Right lung (tissue), 10 donors: ENCODE results near the gene VN1R5. TPM values are rescaled to one million over a fixed set of nuclear protein-coding genes. Genes with fewer than 3 reads are reported as not detected.
A peak's percentile ranks its signal among the peaks of the same experiment; 100 is the strongest.
"Not testable (repeated sequence)": the region's sequence is repeated elsewhere in the genome, so short reads cannot be mapped to it uniquely, and the experiment has no call there.

ENCODE experiments used
- DNase-seq, 2 donors: peaks; one replicate each; pipeline ENCODE4 v3.0.0-alpha.2; 2013
- long read RNA-seq, 8 donors: transcript quantifications; one replicate each; lab custom pipeline, GENCODE V29; 2026
- polyA plus RNA-seq, 5 donors: library from polyadenylated mRNA; unstranded; fragments of 120-200 nt; gene quantifications; one replicate each; pipeline versions ENCODE4 v1.2.1 to v1.2.3, GENCODE V29; 2013; ENCODE audit warnings: inconsistent platforms in 1 of 5, low replicate concordance in 1 of 5; ENCODE audit not compliant: insufficient read length in 5 of 5, insufficient read depth in 1 of 5

VN1R5 gene
- polyA plus RNA-seq: under 1 TPM in 1 of 5 donors, not detected in 4; 0.09 TPM
- long read RNA-seq, donor 1: 0 reads
- long read RNA-seq, donor 2: 0 reads
- long read RNA-seq, donor 3, partial matches to known transcripts: 0 of 1 reads
- long read RNA-seq, donor 3, other reads (novel, unspliced or antisense): 0 of 1 reads
- long read RNA-seq, donor 4: 0 reads
- long read RNA-seq, donor 5: 0 reads
- long read RNA-seq, donor 6: 0 reads
- long read RNA-seq, donor 7: 0 reads
- long read RNA-seq, donor 8: 0 reads

DNA sequence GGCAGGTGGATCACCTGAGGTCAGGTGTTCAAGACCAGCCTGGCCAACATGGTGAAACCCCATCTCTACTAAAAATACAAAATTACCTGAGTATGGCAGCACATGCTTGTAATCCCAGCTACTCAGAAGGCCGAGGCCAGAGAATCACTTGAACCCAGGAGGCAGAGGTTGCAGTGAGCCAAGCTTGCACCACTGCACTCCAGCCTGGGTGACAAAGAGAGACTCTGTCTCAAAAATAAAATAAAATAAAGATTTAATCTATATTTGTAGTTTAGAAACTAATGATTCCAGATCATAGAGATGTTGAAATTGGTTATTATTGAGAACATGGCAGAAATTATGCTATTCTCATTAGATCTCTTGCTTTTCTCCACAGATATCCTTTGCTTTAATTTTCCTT is at the start of gene VN1R5:
TSS of gene VN1R5 (plus strand) at position 301 of the 400 bp plus-strand sequence.
- DNase-seq: not testable (repeated sequence)

DNA sequence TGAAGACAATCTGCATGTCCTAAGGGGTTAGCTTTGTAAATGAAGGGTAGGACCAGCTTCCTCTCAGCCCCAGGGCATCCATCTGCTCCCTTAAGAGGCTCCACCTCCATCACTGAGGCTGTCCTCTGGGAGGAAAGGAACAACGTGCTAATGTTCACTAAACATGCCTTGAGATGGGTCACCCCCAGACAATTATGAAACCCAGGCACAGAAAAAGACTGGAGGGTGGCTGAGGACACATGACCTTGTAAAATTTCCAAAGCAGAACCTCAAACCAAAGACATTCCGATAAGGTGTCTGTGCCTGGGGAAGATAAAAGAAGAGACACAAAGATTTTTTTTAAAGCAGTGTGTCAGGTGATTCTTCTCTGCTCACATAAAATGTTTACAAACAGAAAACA is 46.5 kb upstream of the VN1R5 start:
- no peak for DNase-seq

DNA sequence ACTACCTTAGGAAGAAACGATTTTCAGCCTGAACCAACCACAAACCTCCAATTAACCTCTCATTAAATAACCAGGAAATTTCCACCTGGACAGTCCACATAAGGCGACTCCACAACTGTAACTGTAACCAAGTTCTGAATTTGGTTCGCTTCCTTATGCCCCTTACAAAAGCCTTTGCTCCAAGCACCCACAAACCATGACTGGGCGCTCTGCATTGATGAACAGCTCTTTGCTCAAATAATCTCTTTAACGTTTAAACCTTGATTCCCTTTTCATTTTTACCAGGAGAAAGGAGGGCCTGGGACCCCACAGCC is 45.9 kb upstream of the VN1R5 start:
- no peak for DNase-seq

DNA sequence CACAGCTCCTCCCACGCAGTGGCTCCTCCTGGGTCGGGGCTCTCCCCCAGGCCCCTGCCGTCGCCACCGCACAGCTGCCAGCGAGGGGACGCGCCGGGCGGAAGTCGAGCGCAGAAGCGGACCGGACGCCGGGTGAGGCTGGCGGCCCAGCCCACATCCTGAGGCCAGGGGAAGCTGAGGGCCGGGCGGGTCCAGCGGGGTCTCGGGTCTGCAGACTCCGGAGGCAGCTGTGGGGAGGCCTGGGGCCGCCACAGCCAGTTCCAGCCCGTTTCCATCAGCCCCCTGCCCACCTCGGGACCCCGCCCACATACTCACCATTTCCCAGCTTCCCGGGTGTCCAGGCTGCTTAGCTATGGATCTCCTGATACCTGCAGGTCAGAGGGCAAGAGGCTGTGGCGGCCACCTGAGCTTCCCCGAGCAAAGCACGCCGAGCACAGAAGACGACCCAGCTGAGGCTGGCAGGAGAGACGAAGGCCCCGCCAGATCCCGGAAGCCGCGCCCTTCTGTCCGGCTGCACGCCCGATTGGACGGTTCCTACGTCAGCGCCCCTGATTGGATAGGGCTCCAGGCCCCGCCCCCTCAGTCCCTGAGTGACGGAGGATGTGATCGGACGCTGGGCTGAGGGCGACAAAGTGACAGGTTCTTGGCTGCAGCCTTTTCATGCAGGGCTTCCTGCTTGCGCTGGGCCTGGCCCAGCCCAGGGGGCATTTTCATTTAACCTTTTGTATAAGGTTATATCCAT is 45.3 kb upstream of the VN1R5 start:
- DNase-seq: peak; percentile 92 to 93

DNA sequence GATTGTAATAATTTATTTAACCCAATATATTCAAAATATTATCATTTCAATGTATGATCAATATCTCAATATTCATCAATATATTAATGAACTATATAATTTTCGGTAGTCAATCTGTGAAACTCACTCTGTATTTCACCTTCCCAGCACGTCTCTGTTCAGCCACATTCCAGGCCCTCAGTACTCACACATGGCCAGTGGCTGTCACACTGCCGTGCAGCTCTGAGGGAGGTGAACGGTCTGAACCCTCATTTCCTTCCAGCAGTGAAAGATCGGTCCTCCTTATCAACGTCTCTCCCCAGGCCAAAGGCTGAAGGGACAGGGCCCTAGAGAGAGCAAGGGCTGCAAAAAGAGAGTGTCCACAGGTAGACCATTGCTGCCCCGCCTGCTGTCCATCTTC is 44.5 kb upstream of the VN1R5 start:
- no peak for DNase-seq

DNA sequence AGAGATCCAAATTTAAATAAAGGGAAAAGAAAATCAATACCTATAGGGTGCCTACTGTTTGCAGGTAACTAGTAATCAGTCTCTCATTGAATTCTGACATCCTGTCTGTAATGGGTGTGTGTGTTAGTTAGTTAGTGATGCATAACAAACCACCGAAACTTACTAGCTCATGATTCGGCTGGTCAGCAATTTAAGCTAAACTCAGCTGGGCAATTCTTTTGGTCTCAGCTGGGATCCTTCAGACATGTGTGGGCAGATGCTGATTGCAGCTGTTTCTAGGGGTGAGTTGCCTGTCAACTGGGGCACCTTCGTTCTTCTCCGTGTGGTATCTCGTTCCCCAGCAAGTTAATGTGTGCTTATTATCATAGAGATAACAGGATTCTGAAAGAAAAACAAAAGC is 43.9 kb upstream of the VN1R5 start:
- no peak for DNase-seq

DNA sequence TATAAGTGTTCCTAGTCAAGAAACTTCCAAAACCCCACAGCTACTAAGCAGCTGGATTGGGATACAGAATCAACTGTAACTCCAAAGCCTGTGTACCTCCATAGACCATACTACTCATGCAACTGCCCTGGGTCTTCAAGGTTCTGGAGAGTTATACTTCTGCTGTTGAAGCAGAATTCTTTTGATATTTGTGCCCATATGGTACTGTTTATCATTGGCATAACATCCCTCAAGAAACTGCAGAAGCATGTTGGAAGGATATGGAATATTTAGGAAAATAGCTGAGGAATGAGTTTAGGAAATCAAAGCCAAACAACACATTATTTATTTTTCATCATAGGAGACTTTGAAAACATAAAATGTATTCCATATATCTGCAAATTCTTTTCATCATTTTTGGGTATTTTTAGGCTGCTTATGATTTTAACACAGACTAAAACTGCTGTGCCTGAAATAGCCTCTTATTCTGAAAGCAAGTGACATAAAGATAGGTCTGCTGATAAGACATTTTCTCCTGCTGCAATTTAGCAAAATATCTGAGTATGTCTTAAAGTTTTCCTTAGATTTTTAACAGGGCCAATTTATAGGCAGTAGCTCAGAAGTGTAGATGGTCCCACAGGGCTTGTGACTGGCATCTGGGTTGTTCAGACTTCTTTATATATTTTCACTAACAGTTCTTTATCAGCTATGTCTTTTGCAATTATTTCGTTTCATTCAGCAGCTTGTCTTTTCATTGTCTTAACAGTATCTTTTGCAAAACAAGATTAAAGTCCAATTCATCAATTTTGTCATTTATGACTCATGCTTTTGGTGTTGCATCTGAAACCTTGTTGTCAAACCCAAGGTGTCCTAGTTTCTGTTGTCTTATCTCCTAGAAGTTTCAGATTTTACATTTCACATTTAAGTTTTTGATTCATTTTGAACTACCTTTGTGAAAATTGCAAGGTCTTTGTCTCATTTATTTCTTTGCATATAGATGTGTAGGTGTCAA is 43.0 kb upstream of the VN1R5 start:
- no peak for DNase-seq

DNA sequence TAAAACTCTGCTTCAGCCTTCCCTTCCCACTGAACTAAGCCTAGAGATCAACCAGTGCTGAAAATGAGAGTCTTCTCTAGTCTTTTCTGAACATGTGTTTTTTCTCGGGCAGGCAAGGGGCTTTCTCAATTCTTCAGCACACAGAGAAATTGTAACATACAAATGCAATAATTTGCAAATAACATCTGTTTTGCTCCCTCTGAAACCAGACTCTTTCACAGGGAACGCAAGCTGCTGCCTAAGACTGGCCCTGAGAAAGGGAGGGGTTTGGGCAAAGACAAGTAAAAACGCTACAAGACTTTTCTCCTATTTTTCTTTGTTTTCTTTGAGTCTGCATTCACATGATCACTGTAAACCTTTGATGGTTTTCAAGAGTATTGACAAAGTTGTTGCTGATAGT is 39.6 kb upstream of the VN1R5 start:
- DNase-seq: no peak

DNA sequence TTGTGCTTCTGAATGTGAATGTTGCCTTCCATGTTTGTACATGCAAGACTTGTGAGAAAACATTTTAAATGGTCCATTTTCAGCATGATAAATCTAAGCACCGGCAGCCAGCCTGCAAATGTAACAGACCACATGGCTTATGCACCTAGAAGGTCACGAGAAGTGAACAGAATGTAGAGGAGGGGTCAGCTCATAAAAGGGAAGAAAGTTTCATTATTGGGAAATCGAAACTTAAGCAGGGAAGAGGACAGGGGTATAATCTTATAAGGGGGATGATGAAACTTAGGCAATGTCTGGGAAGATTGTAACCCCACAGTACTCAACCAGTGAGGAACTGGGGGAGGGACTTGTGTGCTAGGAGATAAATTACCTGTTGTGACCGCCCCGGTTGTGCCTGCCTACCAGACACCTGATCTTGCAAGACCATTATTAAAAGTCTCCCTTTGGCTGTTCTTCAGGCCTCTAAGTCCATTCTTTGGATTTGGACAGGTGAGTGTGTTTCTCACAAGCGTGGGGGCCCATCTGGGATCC is 37.7 kb upstream of the VN1R5 start:
- DNase-seq: no peak

DNA sequence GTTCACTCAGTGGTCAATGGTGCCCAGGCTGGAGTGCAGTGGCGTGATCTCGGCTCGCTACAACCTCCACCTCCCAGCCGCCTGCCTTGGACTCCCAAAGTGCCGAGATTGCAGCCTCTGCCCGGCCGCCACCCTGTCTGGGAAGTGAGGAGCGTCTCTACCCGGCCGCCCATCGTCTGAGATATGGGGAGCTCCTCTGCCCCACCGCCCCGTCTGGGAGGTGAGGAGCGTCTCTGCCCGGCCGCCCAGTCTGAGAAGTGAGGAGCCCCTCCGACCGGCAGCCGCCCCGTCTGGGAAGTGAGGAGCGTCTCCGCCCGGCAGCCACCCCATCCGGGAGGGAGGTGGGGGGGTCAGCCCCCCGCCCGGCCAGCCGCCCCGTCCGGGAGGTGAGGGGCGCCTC is 35.6 kb upstream of the VN1R5 start:
- DNase-seq: not testable (repeated sequence)

DNA sequence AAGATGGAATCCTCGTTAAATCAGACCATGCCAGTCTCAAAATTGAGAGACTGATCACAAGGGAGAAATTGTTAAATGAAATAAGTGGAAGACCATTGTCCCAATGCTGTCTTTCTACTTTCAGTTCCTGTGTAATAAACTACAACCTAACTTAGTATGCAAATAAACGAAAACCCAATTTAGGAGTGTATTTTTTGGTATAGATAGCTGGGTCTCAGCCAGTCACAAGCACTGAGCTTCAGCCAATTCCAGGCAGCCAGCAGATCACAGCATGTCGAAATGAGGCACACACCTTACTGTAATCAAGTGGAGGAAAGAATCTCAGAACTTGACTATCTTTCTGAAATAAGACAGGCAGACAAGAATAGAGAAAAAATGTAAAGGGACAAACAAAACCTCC is 33.0 kb upstream of the VN1R5 start:
- DNase-seq: no peak

DNA sequence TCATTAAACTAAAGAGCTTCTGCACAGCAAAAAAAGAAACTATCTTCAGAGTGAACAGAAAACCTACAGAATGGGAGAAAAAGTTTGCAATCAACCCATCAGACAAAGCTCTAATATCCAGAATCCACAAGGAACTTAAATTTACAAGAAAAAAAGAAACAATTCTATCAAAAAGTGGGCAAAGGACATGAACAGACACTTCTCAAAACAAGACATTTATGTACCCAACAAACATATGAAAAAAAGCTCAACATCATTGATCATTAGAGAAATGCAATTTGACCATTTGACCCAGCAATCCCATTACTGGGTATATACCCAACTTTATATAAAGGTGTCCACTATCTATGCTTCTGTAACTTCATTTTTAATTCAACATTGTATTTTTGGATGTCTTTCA is 31.1 kb upstream of the VN1R5 start:
- DNase-seq: no peak

DNA sequence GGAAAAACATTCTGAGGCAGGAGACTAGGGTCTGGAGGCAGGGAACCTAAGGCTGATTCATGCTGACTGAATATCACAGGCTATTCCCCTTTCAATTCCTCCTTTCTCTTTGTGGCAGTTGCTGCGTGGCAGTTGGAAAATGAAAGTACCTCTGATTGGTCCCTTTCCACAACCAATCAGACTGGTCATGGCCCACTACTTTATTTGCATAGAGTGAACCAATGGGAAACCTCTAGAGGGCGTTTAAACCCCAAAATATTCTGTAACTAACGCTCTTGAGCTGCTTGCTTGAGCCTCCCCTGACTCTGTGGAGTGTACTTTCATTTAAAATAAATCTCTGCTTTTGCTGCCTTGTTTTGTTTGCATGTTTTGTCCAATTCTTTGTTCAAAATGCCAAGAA is 27.7 kb upstream of the VN1R5 start:
- no peak for DNase-seq

DNA sequence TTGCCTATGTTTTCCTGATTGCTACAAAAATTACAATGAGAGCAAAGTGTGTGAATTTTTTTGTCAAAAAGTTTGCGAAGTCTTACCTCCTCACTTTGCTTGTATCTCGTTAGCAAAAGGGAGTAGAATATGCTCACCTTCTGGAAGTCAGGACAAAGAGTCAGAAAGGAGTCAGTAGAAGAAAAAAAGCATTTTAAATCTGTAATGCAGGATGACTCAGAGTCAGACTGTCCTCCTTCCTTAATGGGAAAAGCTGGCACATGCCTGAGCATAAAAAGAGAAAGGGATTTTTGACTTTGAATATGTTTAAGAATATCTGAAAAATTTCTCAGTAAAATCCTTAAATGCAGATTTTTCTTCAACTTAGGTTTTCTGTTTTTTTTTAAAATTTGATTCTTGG is 14.2 kb upstream of the VN1R5 start:
- DNase-seq: no peak

DNA sequence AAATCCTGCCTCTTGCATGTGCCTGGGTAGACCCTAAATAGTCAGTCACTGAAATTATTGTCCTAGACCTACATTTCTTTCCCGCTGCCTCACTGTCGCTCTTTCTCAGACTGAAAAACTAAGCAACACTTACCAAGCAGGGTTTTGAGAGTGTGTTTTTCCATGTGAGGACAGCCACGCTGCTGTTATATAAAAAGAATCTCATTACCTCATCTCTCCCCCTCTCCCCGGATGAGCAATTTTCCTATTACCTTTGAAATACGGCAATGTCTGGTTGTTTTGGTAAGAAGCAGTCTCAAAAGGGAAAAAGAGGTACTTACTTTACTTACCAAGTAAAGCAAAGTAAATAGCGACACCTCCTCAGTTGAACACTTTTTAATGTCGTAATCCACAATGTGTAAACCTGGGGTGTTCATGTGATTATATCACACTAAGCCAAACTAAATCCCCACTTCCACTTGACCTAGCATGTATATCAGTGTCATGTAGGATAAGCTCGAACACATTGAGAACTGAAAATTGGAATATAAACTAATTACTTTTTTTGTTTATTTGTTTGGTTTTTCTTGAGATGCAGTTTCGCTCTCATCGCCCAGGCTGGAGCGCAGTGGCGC is 12.2 kb upstream of the VN1R5 start:
- DNase-seq: no peak

DNA sequence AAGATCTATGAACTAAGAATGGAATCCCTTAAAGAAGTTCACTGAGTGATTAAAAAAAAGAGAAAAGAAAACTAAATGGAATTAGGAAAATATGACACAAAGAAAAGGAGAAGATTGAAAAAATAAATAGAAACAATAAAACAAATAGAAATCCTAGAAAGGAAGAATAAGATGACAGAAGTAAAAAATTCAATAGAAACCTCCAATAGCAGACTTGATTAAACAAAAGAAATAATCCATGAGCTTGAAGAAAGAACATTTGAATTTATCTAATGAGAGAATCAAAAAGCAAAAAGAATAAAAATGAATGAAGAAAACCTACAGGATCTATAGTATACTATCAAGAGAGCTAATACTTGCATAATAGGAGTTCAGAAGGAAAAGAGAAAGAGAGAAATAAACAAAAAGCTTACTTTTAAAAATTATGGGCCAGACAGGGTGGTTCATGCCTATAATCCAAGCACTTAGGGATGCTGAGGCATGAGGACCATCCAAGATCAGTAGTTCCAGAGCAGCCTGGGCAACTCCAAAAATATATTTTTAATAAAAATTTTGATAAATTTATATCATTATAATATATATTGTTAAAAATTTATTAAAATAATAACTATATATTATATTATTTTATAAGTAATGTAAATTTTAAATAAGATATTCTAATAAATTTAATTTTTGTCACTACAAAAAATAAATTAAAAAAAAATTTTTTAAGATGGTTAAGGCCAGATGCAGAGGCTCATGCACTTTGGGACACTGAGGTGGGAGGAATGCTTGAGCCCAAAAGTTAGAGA is 9.4 kb upstream of the VN1R5 start:
- no peak for DNase-seq

DNA sequence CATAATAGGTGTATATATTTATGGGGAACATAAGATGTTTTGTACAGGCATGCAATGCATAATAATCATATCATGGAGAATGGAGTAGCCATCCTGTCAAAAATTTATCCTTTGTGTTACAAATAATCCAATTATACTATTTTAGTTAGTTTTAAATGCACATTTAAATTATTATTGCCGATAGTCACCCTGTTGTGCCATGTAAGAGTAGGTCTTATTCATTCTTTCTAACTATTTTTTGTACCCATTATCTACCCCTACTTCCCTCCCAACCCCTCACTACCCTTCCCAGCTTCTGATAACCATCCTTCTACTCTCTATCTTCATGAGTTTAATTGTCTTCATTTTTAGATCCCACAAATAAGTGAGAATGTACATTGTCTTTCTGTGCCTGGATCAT is 8.3 kb upstream of the VN1R5 start:
- no peak for DNase-seq

DNA sequence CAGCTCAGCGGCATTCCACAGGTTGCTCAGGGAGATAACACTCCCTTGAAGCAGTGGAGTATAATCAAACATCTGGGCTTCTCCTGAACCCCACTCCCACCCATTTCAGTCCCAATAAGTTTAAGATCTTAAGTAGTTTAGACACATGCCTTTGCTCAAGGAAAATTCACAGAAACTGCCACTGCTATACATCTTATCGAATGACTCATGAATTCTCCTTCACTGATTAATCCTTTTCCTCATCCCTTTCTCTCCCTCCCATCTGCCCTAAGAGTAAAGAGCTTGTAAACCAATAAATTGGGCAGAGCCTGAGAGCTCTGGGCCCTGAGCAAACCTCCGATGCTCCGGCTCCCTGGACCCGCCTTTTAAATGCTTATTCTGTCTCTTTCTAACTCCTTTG is 10.2 kb downstream of the VN1R5 start:
- no peak for DNase-seq

DNA sequence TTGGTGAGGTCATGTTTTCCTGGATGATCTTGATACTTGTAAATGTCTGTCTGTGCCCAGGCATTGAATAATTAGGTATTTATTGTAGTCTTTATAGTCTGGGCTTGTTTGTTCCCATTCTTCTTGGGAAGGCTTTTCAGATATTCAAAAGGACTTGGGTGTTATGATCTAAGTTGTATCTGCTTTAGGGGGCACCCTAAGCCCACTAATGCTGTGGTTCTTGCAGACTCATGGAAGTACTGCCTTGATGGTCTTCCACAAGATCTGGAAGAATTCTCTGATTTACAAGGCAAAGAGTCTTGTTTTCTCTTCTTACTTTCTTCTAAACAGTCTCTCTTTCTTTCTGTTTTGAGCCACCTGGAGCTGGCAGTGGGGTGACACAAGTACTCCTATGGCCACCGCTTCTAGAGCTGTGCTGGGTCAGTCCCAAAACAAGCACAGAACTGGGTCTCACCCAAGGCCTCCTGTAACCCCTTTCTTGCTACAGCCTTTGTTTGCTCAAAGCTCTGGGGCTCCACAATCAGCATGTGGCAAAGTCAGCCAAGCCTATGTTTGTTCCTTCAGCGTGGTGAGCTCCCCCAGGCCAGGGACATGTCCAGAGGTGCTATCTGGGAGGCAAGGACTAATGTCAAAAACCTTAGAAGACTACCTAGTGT is 12.6 kb downstream of the VN1R5 start:
- DNase-seq: no peak

DNA sequence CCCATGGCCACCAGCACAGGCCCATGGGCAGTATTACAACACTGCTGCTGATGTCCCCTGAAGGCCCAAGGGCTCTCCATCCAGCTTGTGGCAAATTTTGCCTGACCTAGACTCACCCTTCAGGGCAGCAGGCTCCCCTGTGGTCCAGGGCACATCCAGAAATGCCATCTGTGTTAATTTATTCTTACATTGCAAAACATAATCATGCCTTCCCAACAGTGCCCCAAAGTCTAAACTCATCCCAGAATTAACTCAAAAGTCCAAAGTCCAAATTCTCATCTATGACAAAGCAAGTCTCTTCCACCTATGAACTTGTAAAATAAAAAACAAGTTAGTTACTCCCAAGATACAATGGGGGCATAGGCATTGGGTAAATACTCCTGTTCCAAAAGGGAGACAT is 13.3 kb downstream of the VN1R5 start:
- no peak for DNase-seq
